MCF 10A (cell line): ENCODE data around the gene PAMR1. TPM values are rescaled to one million over a fixed set of nuclear protein-coding genes. Genes with fewer than 3 reads are reported as not detected.
"Not testable (repeated sequence)": the region's sequence is repeated elsewhere in the genome, so short reads cannot be mapped to it uniquely, and the experiment has no call there.

Source experiments
- BruUV-seq: library from RNA; stranded (reverse); fragments of 400-500 nt; replicated peaks from 2 replicates; lab custom pipeline; 2021; lab: Mats Ljungman, UMichigan
- CTCF ChIA-PET: fragments of 300-600 bp; sonication (Branson Sonifier 250); formaldehyde crosslinking; extraction: SDS; loops from one replicate; lab custom pipeline; 2021; ENCODE audit warnings: antibody characterized with exemption, inconsistent platforms; lab: Yijun Ruan, JAX
- POLR2A ChIA-PET: fragments of 300-600, 350-650 bp; sonication (Branson Sonifier 250); formaldehyde crosslinking; extraction: SDS; loops from one replicate; lab custom pipeline; 2020; ENCODE audit warnings: antibody characterized with exemption, inconsistent platforms; lab: Yijun Ruan, JAX
- DNase-seq: peaks from one replicate; pipeline ENCODE4 v3.0.0-alpha.2; 2018; ENCODE audit not compliant: unreplicated experiment
- H3K27ac Mint-ChIP-seq: one replicate; pipeline ENCODE4 v1.8.0; 2022; ENCODE audit warnings: mild to moderate bottlenecking, low read depth, mixed read lengths; ENCODE audit not compliant: unreplicated experiment
- H3K27me3 Mint-ChIP-seq: one replicate; pipeline ENCODE4 v1.8.0; 2022; ENCODE audit warnings: mixed read lengths; ENCODE audit not compliant: insufficient read depth, unreplicated experiment
- H3K36me3 Mint-ChIP-seq: one replicate; pipeline ENCODE4 v1.8.0; 2022; ENCODE audit warnings: mild to moderate bottlenecking, moderate library complexity, mixed read lengths; ENCODE audit not compliant: insufficient read depth, unreplicated experiment
- H3K4me1 Mint-ChIP-seq: one replicate; pipeline ENCODE4 v1.8.0; 2022; ENCODE audit warnings: mixed read lengths; ENCODE audit not compliant: insufficient read depth, unreplicated experiment
- H3K4me3 Mint-ChIP-seq: one replicate; pipeline ENCODE4 v1.8.0; 2022; ENCODE audit warnings: mild to moderate bottlenecking, moderate library complexity, mixed read lengths; ENCODE audit not compliant: unreplicated experiment
- H3K9me3 Mint-ChIP-seq: one replicate; pipeline ENCODE4 v1.8.0; 2022; ENCODE audit warnings: mixed read lengths; ENCODE audit not compliant: unreplicated experiment
- intact Hi-C: fragments of 100-400 bp; cut with micrococcal nuclease; formaldehyde crosslinking; loops from 2 replicates; pipeline ENCODE4 v1.14.1; 2022
- total RNA-seq: library from RNA; stranded (reverse); gene quantifications from 2 replicates; pipeline ENCODE4 v1.2.3, GENCODE V29; 2022
- TF ChIP-seq, protein P1 (sequence below): fragments of 200-600 bp; IDR thresholded peaks from one replicate; pipeline ENCODE4 v1.8.0; 2022; ENCODE audit warnings: antibody characterized with exemption, mild to moderate bottlenecking; ENCODE audit not compliant: unreplicated experiment

The PAMR1 gene
- total RNA-seq, 1 experiment from 2014 or later = 0.51 TPM

- POLR2A ChIA-PET = interaction anchor here (1.2 kb wide), 1 partner anchor 8 kb away, joined by 3 read pairs; no protein-coding TSS in a partner anchor
- BruUV-seq = no TSS peak
- H3K4me1 Mint-ChIP-seq = no peaks in the 10 kb centered on the region
- TF ChIP-seq, protein P1, sequence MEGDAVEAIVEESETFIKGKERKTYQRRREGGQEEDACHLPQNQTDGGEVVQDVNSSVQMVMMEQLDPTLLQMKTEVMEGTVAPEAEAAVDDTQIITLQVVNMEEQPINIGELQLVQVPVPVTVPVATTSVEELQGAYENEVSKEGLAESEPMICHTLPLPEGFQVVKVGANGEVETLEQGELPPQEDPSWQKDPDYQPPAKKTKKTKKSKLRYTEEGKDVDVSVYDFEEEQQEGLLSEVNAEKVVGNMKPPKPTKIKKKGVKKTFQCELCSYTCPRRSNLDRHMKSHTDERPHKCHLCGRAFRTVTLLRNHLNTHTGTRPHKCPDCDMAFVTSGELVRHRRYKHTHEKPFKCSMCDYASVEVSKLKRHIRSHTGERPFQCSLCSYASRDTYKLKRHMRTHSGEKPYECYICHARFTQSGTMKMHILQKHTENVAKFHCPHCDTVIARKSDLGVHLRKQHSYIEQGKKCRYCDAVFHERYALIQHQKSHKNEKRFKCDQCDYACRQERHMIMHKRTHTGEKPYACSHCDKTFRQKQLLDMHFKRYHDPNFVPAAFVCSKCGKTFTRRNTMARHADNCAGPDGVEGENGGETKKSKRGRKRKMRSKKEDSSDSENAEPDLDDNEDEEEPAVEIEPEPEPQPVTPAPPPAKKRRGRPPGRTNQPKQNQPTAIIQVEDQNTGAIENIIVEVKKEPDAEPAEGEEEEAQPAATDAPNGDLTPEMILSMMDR = no peak
- no peak overlapping the region for H3K4me3 Mint-ChIP-seq
- intact Hi-C loops = no loop called here
- H3K27me3 Mint-ChIP-seq = peaks cover 25% of the 10 kb centered on the region
- no peaks in the 10 kb centered on the region for H3K36me3 Mint-ChIP-seq
- DNase-seq = no peak
- no peaks in the 10 kb centered on the region for H3K9me3 Mint-ChIP-seq
- CTCF ChIA-PET = no interaction called here
- H3K27ac Mint-ChIP-seq = no peak overlapping the region
These were observed 2.1 kb downstream of the PAMR1 start for GRCh38 chr11:35523331-35523768.

DNA sequence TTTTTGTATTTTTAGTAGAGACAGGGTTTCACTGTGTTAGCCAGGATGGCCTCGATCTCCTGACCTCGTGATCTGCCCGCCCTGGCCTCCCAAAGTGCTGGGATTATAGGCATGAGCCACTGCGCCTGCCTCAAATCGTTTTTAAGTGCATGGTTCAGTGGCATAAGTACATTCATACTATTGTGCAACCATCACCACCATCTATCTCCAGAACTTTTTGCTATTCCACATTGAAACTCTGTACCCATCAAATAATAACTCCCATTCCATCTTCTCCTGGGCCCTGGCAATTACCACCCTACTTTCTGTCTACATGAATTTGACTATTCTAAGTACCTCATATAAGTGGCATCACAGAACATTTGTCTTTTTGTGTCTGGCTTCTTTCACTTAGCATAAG, 3.3 kb downstream of the PAMR1 start:
- H3K9me3 Mint-ChIP-seq, CTCF ChIA-PET, DNase-seq, H3K27ac Mint-ChIP-seq, POLR2A ChIA-PET, H3K4me3 Mint-ChIP-seq, H3K4me1 Mint-ChIP-seq, H3K36me3 Mint-ChIP-seq, intact Hi-C loops, BruUV-seq: not testable (repeated sequence)
- H3K27me3 Mint-ChIP-seq = peaks cover 25% of the 10 kb centered on the region

GRCh38 chr11:35520376-35520775, 5.0 kb downstream of the PAMR1 start:
- ChIA-PET CTCF (no interaction called here), POLR2A (interaction anchor here (1.0 to 1.3 kb wide), 2 partner anchors 10 to 142 kb away, joined by 3 read pairs; partner anchors contain the start of gene TRIM44)

GRCh38 chr11:35518766-35519165, 6.7 kb downstream of the PAMR1 start:
- H3K27ac Mint-ChIP-seq = no peak overlapping the region
- no peak overlapping the region for H3K4me3 Mint-ChIP-seq
- ChIA-PET POLR2A (no interaction called here), CTCF (interaction anchor here (0.7 kb wide), 1 partner anchor 57 kb away, joined by 4 read pairs; no protein-coding TSS in a partner anchor)
- H3K9me3 Mint-ChIP-seq = no peaks in the 10 kb centered on the region
- H3K27me3 Mint-ChIP-seq = peaks cover 25% of the 10 kb centered on the region
- BruUV-seq = no TSS peak
- H3K4me1 Mint-ChIP-seq = peaks cover 6% of the 10 kb centered on the region
- intact Hi-C loops = no loop called here
- DNase-seq = no peak
- TF ChIP-seq, protein P1 = no peak
- H3K36me3 Mint-ChIP-seq = no peaks in the 10 kb centered on the region

More at GRCh38 chr11:35520376-35520775, 5.0 kb downstream of the PAMR1 start:
- H3K27ac Mint-ChIP-seq = no peak overlapping the region
- H3K9me3 Mint-ChIP-seq = no peaks in the 10 kb centered on the region
- H3K4me1 Mint-ChIP-seq = peaks cover under 1% of the 10 kb centered on the region
- BruUV-seq = no TSS peak
- no peak for DNase-seq
- no peaks in the 10 kb centered on the region for H3K36me3 Mint-ChIP-seq
- TF ChIP-seq, protein P1 = no peak
- no peak overlapping the region for H3K4me3 Mint-ChIP-seq
- intact Hi-C loops = no loop called here
- H3K27me3 Mint-ChIP-seq = peaks cover 25% of the 10 kb centered on the region
